Lower leg skin (tissue), 3 donors: ENCODE results near the gene MDC1.

Experiments used
- CTCF ChIP-seq, 3 donors: fragments of 450-650 bp; IDR thresholded peaks; one replicate each; pipeline ENCODE4 v1.5.1; 2016; ENCODE audit warnings: antibody characterized with exemption in 3 of 3, mild to moderate bottlenecking in 3 of 3, moderate library complexity in 2 of 3
- POLR2A ChIP-seq, 2 donors: fragments of 450-650 bp; IDR thresholded peaks; one replicate each; pipeline ENCODE4 v1.6.1; 2016 to 2017; ENCODE audit warnings: antibody characterized with exemption in 2 of 2, mild to moderate bottlenecking in 1 of 2, moderate library complexity in 1 of 2

- TF ChIP-seq CTCF (IDR thresholded peaks at IDR 0.05) (no peak), POLR2A (IDR thresholded peaks at IDR 0.05) (no peak)
Observed at GRCh38 chr6:30766461-30767157, 49.5 kb upstream of the MDC1 start.
